IPS DF 6.9 (cell line): Measurements from ENCODE around the gene CEP162.
"Not testable (repeated sequence)": the region's sequence is repeated elsewhere in the genome, so short reads cannot be mapped to it uniquely, and the experiment has no call there.

ENCODE experiments used
- DNase-seq: peaks from one replicate; pipeline ENCODE4 v3.0.0-alpha.2; 2013; ENCODE audit warnings: low read depth, low spot score
- H3K27ac ChIP-seq: one replicate; pipeline ENCODE4 v1.5.1; 2013; ENCODE audit warnings: low read length, control low read depth
- H3K27me3 ChIP-seq: 2 replicates; pipeline ENCODE4 v1.6.1; 2013; ENCODE audit warnings: mild to moderate bottlenecking, low read length; ENCODE audit not compliant: control insufficient read depth, insufficient read depth
- H3K36me3 ChIP-seq: 2 replicates; pipeline ENCODE4 v1.6.1; 2013; ENCODE audit warnings: low read length; ENCODE audit not compliant: control insufficient read depth, insufficient read depth
- H3K4me1 ChIP-seq: 2 replicates; pipeline ENCODE4 v1.6.1; 2013; ENCODE audit warnings: low read length; ENCODE audit not compliant: control insufficient read depth, insufficient read depth
- H3K4me3 ChIP-seq: 2 replicates; pipeline ENCODE4 v1.5.1; 2013; ENCODE audit warnings: mild to moderate bottlenecking, low read length
- H3K9me3 ChIP-seq: 2 replicates; pipeline ENCODE4 v1.6.1; 2013; ENCODE audit warnings: low read length, inconsistent platforms; ENCODE audit not compliant: control insufficient read depth, insufficient read depth
- WGBS: extraction: QIAGEN DNeasy Blood & Tissue Kit; methylation state at CpG from one replicate; pipeline ENCODE4 v1.1.7; 2013; ENCODE audit warnings: mixed read lengths, missing lambda C conversion rate; ENCODE audit not compliant: insufficient read length, insufficient coverage; 5-methylcytosine and 5-hydroxymethylcytosine counted together

The CEP162 gene

GRCh38 chr6:84258866-84259265, 31.4 kb upstream of the CEP162 start:
- H3K27me3 ChIP-seq, result no peaks in the 10 kb centered on the region
- no CpG with 5 or more reads among the region's 4 CpGs for WGBS
- no peaks in the 10 kb centered on the region for H3K36me3 ChIP-seq
- no peak for DNase-seq
- peaks cover 2% of the 10 kb centered on the region; the same call in 1 of the 2 replicates for H3K4me1 ChIP-seq
- H3K9me3 ChIP-seq, result no peaks in the 10 kb centered on the region
- no peak overlapping the region for H3K4me3 ChIP-seq
- H3K27ac ChIP-seq, result no peak overlapping the region

- no CpG with 5 or more reads among the region's 2 CpGs for whole genome bisulfite sequencing
- Histone ChIP-seq H3K27ac (no peak overlapping the region), H3K4me1 (no peaks in the 10 kb centered on the region), H3K9me3 (no peaks in the 10 kb centered on the region), H3K27me3 (no peaks in the 10 kb centered on the region), H3K4me3 (no peak overlapping the region), H3K36me3 (no peaks in the 10 kb centered on the region)
- DNase-seq, result no peak
These were observed 30.8 kb upstream of the CEP162 start for GRCh38 chr6:84258268-84258667.

- DNase-seq, result no peak
- no peaks in the 10 kb centered on the region for H3K36me3 ChIP-seq
- no peaks in the 10 kb centered on the region for H3K9me3 ChIP-seq
- H3K27ac ChIP-seq, result no peak overlapping the region
- no peaks in the 10 kb centered on the region for H3K27me3 ChIP-seq
- H3K4me1 ChIP-seq, result no peaks in the 10 kb centered on the region
- H3K4me3 ChIP-seq, result no peak overlapping the region
These were observed 28.2 kb upstream of the CEP162 start for GRCh38 chr6:84255641-84256040.

GRCh38 chr6:84253380-84253779, 25.9 kb upstream of the CEP162 start:
- Histone ChIP-seq H3K9me3 (no peaks in the 10 kb centered on the region), H3K27me3 (no peaks in the 10 kb centered on the region), H3K36me3 (no peaks in the 10 kb centered on the region), H3K4me1 (no peaks in the 10 kb centered on the region), H3K4me3 (no peak overlapping the region), H3K27ac (no peak overlapping the region)
- WGBS, result no CpG with 5 or more reads among the region's 3 CpGs
- no peak for DNase-seq

GRCh38 chr6:84251891-84252539, 24.6 kb upstream of the CEP162 start:
- Histone ChIP-seq H3K4me3 (no peak overlapping the region), H3K27ac (no peak overlapping the region), H3K27me3 (no peaks in the 10 kb centered on the region), H3K4me1 (no peaks in the 10 kb centered on the region), H3K36me3 (no peaks in the 10 kb centered on the region), H3K9me3 (no peaks in the 10 kb centered on the region)
- DNase-seq, result no peak
- WGBS, result no CpG with 5 or more reads among the region's 4 CpGs

GRCh38 chr6:84249724-84250123, 22.3 kb upstream of the CEP162 start:
- DNase-seq, result no peak
- no peak overlapping the region for H3K27ac ChIP-seq
- H3K27me3 ChIP-seq, result no peaks in the 10 kb centered on the region
- H3K36me3 ChIP-seq, result no peaks in the 10 kb centered on the region
- H3K9me3 ChIP-seq, result no peaks in the 10 kb centered on the region
- H3K4me1 ChIP-seq, result no peaks in the 10 kb centered on the region
- H3K4me3 ChIP-seq, result no peak overlapping the region
- no CpG with 5 or more reads among the region's 3 CpGs for WGBS

GRCh38 chr6:84244416-84245081, 17.1 kb upstream of the CEP162 start:
- not testable (repeated sequence) for H3K36me3 ChIP-seq, DNase-seq, H3K27me3 ChIP-seq, H3K4me1 ChIP-seq, H3K9me3 ChIP-seq, H3K27ac ChIP-seq, H3K4me3 ChIP-seq
- WGBS, result no CpG with 5 or more reads among the region's 51 CpGs

- Histone ChIP-seq H3K36me3 (no peaks in the 10 kb centered on the region), H3K27me3 (no peaks in the 10 kb centered on the region), H3K4me3 (no peak overlapping the region), H3K4me1 (no peaks in the 10 kb centered on the region), H3K9me3 (no peaks in the 10 kb centered on the region), H3K27ac (no peak overlapping the region)
- WGBS, result no CpG with 5 or more reads among the region's 1 CpG
- no peak for DNase-seq
These were observed 15.8 kb upstream of the CEP162 start for GRCh38 chr6:84243240-84243639.

GRCh38 chr6:84242265-84242664, 14.8 kb upstream of the CEP162 start:
- no peak for DNase-seq

GRCh38 chr6:84228198-84228543, 728 bp upstream of the CEP162 start:
- Histone ChIP-seq H3K4me3 (peak overlapping the region; percentile 98; the same call in 1 of the 2 replicates), H3K36me3 (no peaks in the 10 kb centered on the region), H3K4me1 (no peaks in the 10 kb centered on the region; the same call in 1 of the 2 replicates), H3K27me3 (no peaks in the 10 kb centered on the region), H3K27ac (no peak overlapping the region), H3K9me3 (no peaks in the 10 kb centered on the region)
- no peak for DNase-seq
- no CpG with 5 or more reads among the region's 1 CpG for WGBS

More at GRCh38 chr6:84242265-84242664, 14.8 kb upstream of the CEP162 start:
- no peaks in the 10 kb centered on the region for H3K4me1 ChIP-seq
- H3K27me3 ChIP-seq, result no peaks in the 10 kb centered on the region
- H3K27ac ChIP-seq, result no peak overlapping the region
- H3K9me3 ChIP-seq, result no peaks in the 10 kb centered on the region
- no peaks in the 10 kb centered on the region for H3K36me3 ChIP-seq
- no peak overlapping the region for H3K4me3 ChIP-seq

GRCh38 chr6:84227044-84227433, 404 bp downstream of the CEP162 start:
- WGBS, result no CpG with 5 or more reads among the region's 14 CpGs
- peak overlapping the region; percentile 98 for H3K4me3 ChIP-seq
- no peaks in the 10 kb centered on the region; the same call in 1 of the 2 replicates for H3K4me1 ChIP-seq
- no peaks in the 10 kb centered on the region for H3K36me3 ChIP-seq
- H3K9me3 ChIP-seq, result no peaks in the 10 kb centered on the region
- no peak overlapping the region for H3K27ac ChIP-seq
- H3K27me3 ChIP-seq, result no peaks in the 10 kb centered on the region
- DNase-seq, result no peak
